ENCODE measurements around the gene INTS14. TPM values are rescaled to one million over a fixed set of nuclear protein-coding genes. Genes with fewer than 3 reads are reported as not detected.
A peak's percentile ranks its signal among the peaks of the same experiment; 100 is the strongest.

The INTS14 gene
- total RNA-seq, 1 experiment from 2014 or later = 28.3 TPM

- 0 out of 2 replicates have a peak, but pooled peaks have one; percentile 85 for TF ChIP-seq ESRRA (CRISPR knock-in tag; IDR thresholded peaks at IDR 0.05; ENCODE audit: borderline replicate concordance)
- no peak for TF ChIP-seq GTF2I (CRISPR knock-in tag; conservative IDR thresholded peaks at IDR 0.05)
- TF ChIP-seq CBFB (CRISPR knock-in tag; IDR thresholded peaks at IDR 0.05; ENCODE audit: low read depth) = no peak
- no peak for TF ChIP-seq HMGA2 (CRISPR knock-in tag; IDR thresholded peaks at IDR 0.05)
- peak; percentile 11; the same call in 1 of the 2 replicates for TF ChIP-seq GABPB1 (CRISPR knock-in tag; IDR thresholded peaks at IDR 0.05)
- TF ChIP-seq GRHL2 (CRISPR knock-in tag; IDR thresholded peaks at IDR 0.05; ENCODE audit: insufficient replicate concordance, severe bottlenecking) = no peak
- TF ChIP-seq FOXJ3 (CRISPR knock-in tag; IDR thresholded peaks at IDR 0.05; ENCODE audit: borderline replicate concordance) = no peak
- no peak; the same call in 1 of the 2 replicates for TF ChIP-seq SP1 (CRISPR knock-in tag; conservative IDR thresholded peaks at IDR 0.05)
- 0 out of 2 replicates have a peak, but pooled peaks have one; percentile 29 for TF ChIP-seq E2F1 (CRISPR knock-in tag; IDR thresholded peaks at IDR 0.05)
- TF ChIP-seq IRF2 (CRISPR knock-in tag; IDR thresholded peaks at IDR 0.05; ENCODE audit: borderline replicate concordance, low read depth) = no peak
- no peak for TF ChIP-seq ZBTB43 (CRISPR knock-in tag; IDR thresholded peaks at IDR 0.05)
- no peak; the same call in 1 of the 2 replicates for TF ChIP-seq TP53 (CRISPR knock-in tag; IDR thresholded peaks at IDR 0.05)
- TF ChIP-seq NR3C1 (CRISPR knock-in tag; conservative IDR thresholded peaks at IDR 0.05; ENCODE audit: low read depth) = no peak
- no peak for TF ChIP-seq ZNF671 (CRISPR knock-in tag; IDR thresholded peaks at IDR 0.05)
- TF ChIP-seq ERG (CRISPR knock-in tag; IDR thresholded peaks at IDR 0.05) = no peak
- peak; percentile 97 for TF ChIP-seq FOXP1 (CRISPR knock-in tag; IDR thresholded peaks at IDR 0.05; ENCODE audit: borderline replicate concordance)
- no peak for TF ChIP-seq E2F4 (CRISPR knock-in tag; IDR thresholded peaks at IDR 0.05; ENCODE audit: borderline replicate concordance, low read depth)
- TF ChIP-seq ZNF232 (CRISPR knock-in tag; IDR thresholded peaks at IDR 0.05) = 0 out of 2 replicates have a peak, but pooled peaks have one; percentile 53
- TF ChIP-seq NR2C2 (CRISPR knock-in tag; IDR thresholded peaks at IDR 0.05) = no peak; the same call in 1 of the 2 replicates
- 0 out of 2 replicates have a peak, but pooled peaks have one; percentile 72 for TF ChIP-seq ELF4 (CRISPR knock-in tag; IDR thresholded peaks at IDR 0.05; ENCODE audit: low read depth)
- no peak for TF ChIP-seq AFF4 (CRISPR knock-in tag; IDR thresholded peaks at IDR 0.05; ENCODE audit: borderline replicate concordance)
- no peak for TF ChIP-seq SOX15 (CRISPR knock-in tag; IDR thresholded peaks at IDR 0.05)
- no peak; the same call in 1 of the 2 replicates for TF ChIP-seq NFE2L1 (CRISPR knock-in tag; IDR thresholded peaks at IDR 0.05)
- no peak for TF ChIP-seq ATF2 (CRISPR knock-in tag; IDR thresholded peaks at IDR 0.05; ENCODE audit: borderline replicate concordance, low read depth)
- 0 out of 2 replicates have a peak, but pooled peaks have one; percentile 16 for TF ChIP-seq SMAD3 (CRISPR knock-in tag; IDR thresholded peaks at IDR 0.05; ENCODE audit: borderline replicate concordance)
- TF ChIP-seq SMAD4 (CRISPR knock-in tag; IDR thresholded peaks at IDR 0.05) = 0 out of 2 replicates have a peak, but pooled peaks have one; percentile 51
- 0 out of 2 replicates have a peak, but pooled peaks have one; percentile 87 for TF ChIP-seq TCF7 (CRISPR knock-in tag; IDR thresholded peaks at IDR 0.05; ENCODE audit: low read depth)
- TF ChIP-seq CDX4 (CRISPR knock-in tag; IDR thresholded peaks at IDR 0.05; ENCODE audit: borderline replicate concordance) = no peak
Measured at GRCh38 chr15:65530318-65531111, 80.4 kb downstream of the INTS14 start, which contains the start of gene HACD3 (continued).
